ENCODE results near the gene RNASEH2B.

GRCh38 chr13:50911081-50911631, 1.6 kb downstream of the RNASEH2B start:
- TF ChIP-seq CTCF (IDR thresholded peaks at IDR 0.05; ENCODE audit: borderline replicate concordance, extremely low read depth, low read length, poor library complexity, severe bottlenecking) (no peak), EZH2 (IDR thresholded peaks at IDR 0.05; ENCODE audit: borderline replicate concordance, low read depth, low read length, severe bottlenecking) (no peak)

Data from DND-41 (cell line).